IMR-90 (cell line): ENCODE measurements around the gene VAV1. TPM values are rescaled to one million over a fixed set of nuclear protein-coding genes. Genes with fewer than 3 reads are reported as not detected.

Experiments used
- ATAC-seq: fragments of 200-7000 bp; cut with Tn5 transposase; 2 replicates; pipeline ENCODE4 v1.9.1; 2020; ENCODE audit warnings: low read depth, mild to moderate bottlenecking, moderate library complexity
- BruUV-seq: library from RNA; stranded (reverse); fragments of 400-500 nt; replicated peaks from 2 replicates; lab custom pipeline; 2021; lab: Mats Ljungman, UMichigan
- CTCF ChIA-PET: fragments of 300-600 bp; formaldehyde crosslinking; extraction: SDS; loops from one replicate; lab custom pipeline; 2021; ENCODE audit warnings: antibody characterized with exemption; lab: Yijun Ruan, JAX
- POLR2A ChIA-PET: fragments of 300-600 bp; sonication (Branson Sonifier 250); formaldehyde crosslinking; loops from one replicate; lab custom pipeline; 2022; ENCODE audit warnings: antibody characterized with exemption; ENCODE audit not compliant: unreplicated experiment; lab: Charles Lee
- DNase-seq: peaks from one replicate; pipeline ENCODE4 v3.0.0; 2013
- H2AFZ ChIP-seq: replicated peaks from 2 replicates; pipeline ENCODE3; 2013; ENCODE audit warnings: low read length, mild to moderate bottlenecking; ENCODE audit not compliant: poor library complexity
- H2AK5ac ChIP-seq: 2 replicates; pipeline ENCODE4 v1.6.1; 2013; ENCODE audit warnings: low read depth, low read length, inconsistent platforms
- H2AK9ac ChIP-seq: replicated peaks from 2 replicates; pipeline ENCODE3; 2013; ENCODE audit warnings: mild to moderate bottlenecking, low read depth, low read length, moderate library complexity; ENCODE audit not compliant: poor library complexity
- H2BK120ac ChIP-seq: 2 replicates; pipeline ENCODE4 v1.6.1; 2013; ENCODE audit warnings: low read depth, low read length, inconsistent platforms
- H2BK15ac ChIP-seq: 3 replicates; pipeline ENCODE4 v1.6.1; 2013; ENCODE audit warnings: low read depth, low read length, inconsistent platforms
- H2BK20ac ChIP-seq: 2 replicates; pipeline ENCODE4 v1.6.1; 2013; ENCODE audit warnings: low read depth, mild to moderate bottlenecking, inconsistent platforms, low read length, moderate library complexity
- H2BK5ac ChIP-seq: 2 replicates; pipeline ENCODE4 v1.6.1; 2013; ENCODE audit warnings: mild to moderate bottlenecking, low read depth, low read length, inconsistent platforms; ENCODE audit not compliant: poor library complexity, severe bottlenecking
- H3K14ac ChIP-seq: replicated peaks from 2 replicates; pipeline ENCODE4 v1.6.1; 2013; ENCODE audit warnings: low read depth, low read length, inconsistent platforms
- H3K18ac ChIP-seq: 2 replicates; pipeline ENCODE4 v1.6.1; 2013; ENCODE audit warnings: low read depth, low read length, control low read depth
- H3K23ac ChIP-seq: 2 replicates; pipeline ENCODE4 v1.6.1; 2013; ENCODE audit warnings: low read depth, low read length, inconsistent platforms
- H3K27ac ChIP-seq: 2 replicates; pipeline ENCODE4 v1.5.1; 2013; ENCODE audit warnings: mild to moderate bottlenecking, control low read depth, low read length; ENCODE audit not compliant: insufficient read depth
- H3K27me3 ChIP-seq: 2 replicates; pipeline ENCODE4 v1.6.1; 2013; ENCODE audit warnings: low read length; ENCODE audit not compliant: control insufficient read depth, insufficient read depth
- H3K36me3 ChIP-seq: 2 replicates; pipeline ENCODE4 v1.6.1; 2013; ENCODE audit warnings: low read length, mixed read lengths; ENCODE audit not compliant: control insufficient read depth, insufficient read depth
- H3K4ac ChIP-seq: 2 replicates; pipeline ENCODE4 v1.6.1; 2013; ENCODE audit warnings: low read depth, low read length, inconsistent platforms
- H3K4me1 ChIP-seq: 2 replicates; pipeline ENCODE4 v1.6.1; 2013; ENCODE audit warnings: low read length, mixed read lengths; ENCODE audit not compliant: control insufficient read depth, insufficient read depth
- H3K4me2 ChIP-seq: 2 replicates; pipeline ENCODE4 v1.6.1; 2013; ENCODE audit warnings: low read depth, mild to moderate bottlenecking, control low read depth, low read length, moderate library complexity
- H3K4me3 ChIP-seq: 2 replicates; pipeline ENCODE4 v1.5.1; 2013; ENCODE audit warnings: low read depth, mild to moderate bottlenecking, control low read depth, low read length, moderate library complexity; ENCODE audit not compliant: insufficient read depth
- H3K56ac ChIP-seq: 2 replicates; pipeline ENCODE4 v1.6.1; 2013; ENCODE audit warnings: low read length, inconsistent platforms; ENCODE audit not compliant: insufficient read depth; ENCODE audit errors: extremely low read depth
- H3K79me1 ChIP-seq, 2 experiments: 2 replicates each; pipeline ENCODE4 v1.6.1; 2013; ENCODE audit warnings: low read length in 2 of 2, inconsistent platforms in 1 of 2, low read depth in 1 of 2
- H3K9ac ChIP-seq: 2 replicates; pipeline ENCODE4 v1.6.1; 2013; ENCODE audit warnings: low read depth, low read length, control low read depth
- H3K9me1 ChIP-seq: 2 replicates; pipeline ENCODE4 v1.6.1; 2013; ENCODE audit warnings: low read length, inconsistent platforms; ENCODE audit not compliant: insufficient read depth
- H3K9me3 ChIP-seq: 2 replicates; pipeline ENCODE4 v1.6.1; 2013; ENCODE audit warnings: low read length; ENCODE audit not compliant: control insufficient read depth, insufficient read depth
- H4K20me1 ChIP-seq: 2 replicates; pipeline ENCODE4 v1.6.1; 2013; ENCODE audit warnings: low read length, inconsistent platforms; ENCODE audit not compliant: insufficient read depth
- H4K5ac ChIP-seq: 2 replicates; pipeline ENCODE4 v1.6.1; 2013; ENCODE audit warnings: mild to moderate bottlenecking, low read depth, low read length, control low read depth
- H4K8ac ChIP-seq, 2 experiments: 2 replicates each; pipeline ENCODE4 v1.6.1; 2013; ENCODE audit warnings: low read depth in 2 of 2, low read length in 2 of 2, control low read depth in 1 of 2, inconsistent platforms in 1 of 2
- H4K91ac ChIP-seq: 2 replicates; pipeline ENCODE4 v1.6.1; 2013; ENCODE audit warnings: low read depth, low read length, inconsistent platforms; ENCODE audit not compliant: insufficient read depth
- MAZ ChIP-seq: IDR thresholded peaks from 2 replicates; pipeline ENCODE4 v1.6.1; 2012; ENCODE audit warnings: low read depth, mild to moderate bottlenecking, low read length, improper control_type of control experiment, moderate library complexity, borderline replicate concordance
- SMC3 ChIP-seq: fragments of 150-350 bp; IDR thresholded peaks from 2 replicates; pipeline ENCODE4 v1.6.1; 2016; ENCODE audit warnings: low read depth, mild to moderate bottlenecking, antibody characterized with exemption, low read length, moderate library complexity
- WGBS, 2 experiments: methylation state at CpG; one replicate each; pipeline versions ENCODE4 v1.1.5 to v1.1.7; 2013; ENCODE audit warnings: missing lambda C conversion rate in 2 of 2; ENCODE audit not compliant: insufficient read length in 1 of 2; ENCODE audit errors: extremely low coverage in 2 of 2; 5-methylcytosine and 5-hydroxymethylcytosine counted together
- dilution Hi-C: fragments of 300-500 bp; cut with HindIII; formaldehyde crosslinking; loops from one replicate; pipeline ENCODE4 v1.14.3; 2018; ENCODE audit warnings: low sequenced_read_pairs; ENCODE audit not compliant: unreplicated experiment
- in situ Hi-C: fragments of 300-500 bp; cut with MboI; formaldehyde crosslinking; loops from 3 replicates; pipeline ENCODE4 v1.14.3; 2019; ENCODE audit warnings: low sequenced_read_pairs, inconsistent platforms, mixed read lengths
- intact Hi-C: fragments of 100-400 bp; cut with micrococcal nuclease; formaldehyde crosslinking; loops from 2 replicates; pipeline ENCODE4 v1.10.0; 2022
- polyA plus RNA-seq, 3 experiments: library from polyadenylated mRNA; depleted of rRNA; stranded (reverse); fragments of >200 nt; gene quantifications; 2 replicates each; pipeline ENCODE4 v1.2.3, GENCODE V29; 2012; ENCODE audit warnings: low replicate concordance in 1 of 3
- total RNA-seq: library from RNA; depleted of rRNA; stranded (reverse); fragments of >200 nt; gene quantifications from 2 replicates; pipeline ENCODE4 v1.2.3, GENCODE V29; 2012

VAV1 gene
- total and polyA plus RNA-seq, 2 of the 4 experiments (the other 2 are of a cell fraction): not detected

DNA sequence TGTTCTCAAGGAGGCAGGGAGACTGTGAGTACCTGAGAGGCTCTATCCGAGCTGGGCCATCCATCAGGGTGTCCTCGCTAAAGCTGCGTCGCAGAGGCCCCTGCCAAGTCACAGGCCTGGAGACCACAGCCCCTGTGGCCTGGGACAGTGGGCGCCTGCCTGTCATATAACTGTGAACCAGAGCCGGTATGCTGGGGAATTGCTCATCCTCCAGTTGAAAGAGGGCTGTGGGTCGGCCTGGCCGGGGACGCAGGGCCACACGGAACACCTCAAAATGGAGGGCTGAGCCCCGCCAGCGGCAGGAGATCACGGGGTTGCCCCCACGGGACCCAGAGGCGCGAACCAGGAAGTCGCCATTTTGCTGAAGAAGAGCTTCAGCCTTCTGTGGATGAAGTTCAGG is 11.9 kb upstream of the VAV1 start:
- H2BK5ac ChIP-seq: no peak overlapping the region
- no peak overlapping the region for H2AK5ac ChIP-seq
- dilution Hi-C loops (no loop called here), in situ Hi-C loops (no loop called here), intact Hi-C loops (no loop called here)
- TF ChIP-seq SMC3 (no peak), MAZ (no peak)
- H3K4me2 ChIP-seq: no peak overlapping the region
- H3K9ac ChIP-seq: no peak overlapping the region
- no TSS peak for BruUV-seq
- H4K91ac ChIP-seq: no peak overlapping the region
- no peak overlapping the region for H2BK15ac ChIP-seq
- no peaks in the 10 kb centered on the region for H4K20me1 ChIP-seq
- no peaks in the 10 kb centered on the region for H3K36me3 ChIP-seq
- WGBS, 2 experiments: 90% methylated on average over 5 of the region's 17 CpGs; no CpG with 5 or more reads in 1 of the 2 experiments
- no peaks in the 10 kb centered on the region for H3K9me1 ChIP-seq
- no peaks in the 10 kb centered on the region for H3K27me3 ChIP-seq
- H3K23ac ChIP-seq: no peak overlapping the region
- no peaks in the 10 kb centered on the region for H3K9me3 ChIP-seq
- H3K4ac ChIP-seq: no peak overlapping the region
- H4K8ac ChIP-seq: no peak overlapping the region
- no peak overlapping the region for H3K18ac ChIP-seq
- POLR2A ChIA-PET: no interaction called here
- no peak overlapping the region for H3K14ac ChIP-seq
- no peak overlapping the region for H2BK120ac ChIP-seq
- no peak overlapping the region for H2BK20ac ChIP-seq
- no peak overlapping the region for H3K56ac ChIP-seq
- no peak overlapping the region for H2AFZ ChIP-seq
- no peak for ATAC-seq
- DNase-seq: no peak
- H3K27ac ChIP-seq: no peak overlapping the region
- H3K79me1 ChIP-seq: no peaks in the 10 kb centered on the region
- CTCF ChIA-PET: no interaction called here
- no peak overlapping the region for H4K5ac ChIP-seq
- H3K4me1 ChIP-seq: no peaks in the 10 kb centered on the region
- no peak overlapping the region for H3K4me3 ChIP-seq
- H2AK9ac ChIP-seq: no peak overlapping the region
